ENCODE data around the gene PNMT. TPM values are rescaled to one million over a fixed set of nuclear protein-coding genes. Genes with fewer than 3 reads are reported as not detected.

Gene PNMT
- total and polyA plus RNA-seq, 3 donors from 2014 or later: 2.6 to 2.9 (median 2.7) TPM

GRCh38 chr17:39622380-39623006, 45.8 kb upstream of the PNMT start:
- Histone ChIP-seq H3K4me1 (peaks cover 20% of the 10 kb centered on the region), H3K36me3 (ENCODE audit: low read depth, missing control alignments) (no peaks in the 10 kb centered on the region), H3K9me3 (no peaks in the 10 kb centered on the region), H3K27me3 (no peaks in the 10 kb centered on the region), H3K27ac (no peak overlapping the region), H3K4me3 (peak overlapping the region in 1 of 2 donors; percentile 12)
- intact Hi-C loops (cut with DNase I; ENCODE audit: low total_unique reads): no loop called here
- no peak for DNase-seq
- TF ChIP-seq POLR2A (IDR thresholded peaks at IDR 0.05) (no peak), CTCF (IDR thresholded peaks at IDR 0.05) (no peak)
- 43 to 58% methylated on average over 16 of the region's 16 CpGs for WGBS, 2 donors

DNA sequence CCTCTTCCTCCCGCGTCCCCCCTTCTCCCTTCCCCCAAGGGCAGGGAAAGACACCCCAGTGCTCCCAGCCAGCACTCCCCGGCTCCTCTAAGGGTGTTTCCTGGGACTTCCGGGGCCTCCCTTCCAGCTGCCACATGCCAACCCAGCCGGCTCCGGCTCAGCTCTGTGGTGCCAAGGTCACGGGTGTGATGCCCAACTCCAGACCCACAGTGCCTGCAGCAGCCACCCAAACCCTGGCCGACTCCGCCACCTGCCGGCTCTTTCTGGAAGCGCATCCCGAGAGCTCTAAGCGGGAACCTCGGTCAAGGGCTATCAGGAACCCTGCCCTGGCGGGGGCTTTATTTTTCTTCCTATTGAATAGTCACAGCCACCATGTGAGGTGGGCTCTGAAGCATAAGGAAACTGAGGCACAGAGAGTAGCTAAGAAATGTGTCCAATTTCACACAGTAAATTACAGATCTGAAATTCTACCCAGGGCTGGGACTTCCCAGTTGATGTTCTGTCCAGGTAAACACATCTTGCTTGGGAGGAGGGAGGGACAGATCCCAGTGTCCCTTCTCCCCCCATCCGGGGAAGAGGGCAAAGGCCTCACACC, 44.8 kb upstream of the PNMT start:
- Histone ChIP-seq H3K9me3 (no peaks in the 10 kb centered on the region), H3K27me3 (no peaks in the 10 kb centered on the region), H3K27ac (no peak overlapping the region), H3K4me3 (no peak overlapping the region), H3K4me1 (peaks cover 20% of the 10 kb centered on the region), H3K36me3 (ENCODE audit: low read depth, missing control alignments) (no peaks in the 10 kb centered on the region)
- WGBS, 2 donors: 6 to 11% methylated on average over 16 of the region's 16 CpGs
- TF ChIP-seq CTCF (IDR thresholded peaks at IDR 0.05) (peak; percentile 89 to 93 (median 91)), POLR2A (IDR thresholded peaks at IDR 0.05) (no peak)
- peak; percentile 94 for DNase-seq
- intact Hi-C loops (cut with DNase I; ENCODE audit: low total_unique reads): no loop called here

GRCh38 chr17:39624313-39624712, 43.9 kb upstream of the PNMT start:
- intact Hi-C loops (cut with DNase I; ENCODE audit: low total_unique reads): no loop called here
- 82 to 87% methylated on average over 8 of the region's 8 CpGs for WGBS, 2 donors
- H3K36me3 ChIP-seq (ENCODE audit: low read depth, missing control alignments): no peaks in the 10 kb centered on the region
- no peak for TF ChIP-seq POLR2A (IDR thresholded peaks at IDR 0.05)
- no peak for TF ChIP-seq CTCF (IDR thresholded peaks at IDR 0.05)
- no peak for DNase-seq
- H3K4me3 ChIP-seq: no peak overlapping the region
- H3K27ac ChIP-seq: no peak overlapping the region
- H3K9me3 ChIP-seq: no peaks in the 10 kb centered on the region
- H3K4me1 ChIP-seq: peaks cover 20% of the 10 kb centered on the region
- no peaks in the 10 kb centered on the region for H3K27me3 ChIP-seq

DNA sequence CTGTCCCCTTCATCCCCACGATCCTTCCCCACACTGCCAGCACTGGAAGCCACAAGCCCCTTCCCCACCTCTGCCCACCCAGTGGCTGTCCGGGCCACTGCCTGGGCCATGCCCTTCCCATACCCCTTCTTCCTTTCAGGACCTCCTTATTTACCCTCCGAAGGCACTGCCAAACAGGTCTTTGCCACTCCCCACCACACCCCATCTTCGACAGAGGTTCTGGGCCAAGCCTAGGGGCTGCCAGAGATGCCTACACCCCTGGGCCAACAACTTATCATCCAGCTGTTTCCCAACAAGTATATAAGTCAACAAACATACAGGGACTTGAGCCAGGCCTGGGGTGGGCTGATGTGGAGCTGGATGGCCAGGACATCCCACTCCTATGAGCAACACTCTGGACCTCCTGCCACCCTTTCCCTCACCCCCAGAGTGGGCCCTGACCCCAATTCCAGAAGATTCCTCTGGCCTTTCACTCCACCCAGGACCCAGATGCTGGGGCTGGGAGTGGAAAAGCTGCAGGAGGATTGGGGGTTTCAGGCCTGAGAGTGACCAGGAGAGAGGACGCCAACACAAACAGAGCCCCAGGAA, 43.0 kb upstream of the PNMT start:
- H3K27me3 ChIP-seq: no peaks in the 10 kb centered on the region
- no peak for DNase-seq
- no peak for TF ChIP-seq CTCF (IDR thresholded peaks at IDR 0.05)
- no peak for TF ChIP-seq POLR2A (IDR thresholded peaks at IDR 0.05)
- no peak overlapping the region for H3K4me3 ChIP-seq
- WGBS, 2 donors: 68 to 86% methylated on average over 3 to 4 of the region's 5 CpGs
- intact Hi-C loops (cut with DNase I; ENCODE audit: low total_unique reads): loop anchor here (5.0 kb wide), 1 partner anchor 122 kb away; no protein-coding TSS in a partner anchor
- H3K36me3 ChIP-seq (ENCODE audit: low read depth, missing control alignments): no peaks in the 10 kb centered on the region
- peaks cover 20% of the 10 kb centered on the region for H3K4me1 ChIP-seq
- H3K9me3 ChIP-seq: no peaks in the 10 kb centered on the region
- H3K27ac ChIP-seq: no peak overlapping the region

All from testis (tissue), 3 donors.